GM12874 (cell line): ENCODE results near the gene RBBP5.

Source experiments
- TF ChIP-seq, protein P1 (sequence below): IDR thresholded peaks from 2 replicates; pipeline ENCODE4 v1.5.1; 2011; ENCODE audit warnings: low read depth, mild to moderate bottlenecking, control low read depth, low read length, moderate library complexity; ENCODE audit not compliant: insufficient read depth

The RBBP5 gene

DNA sequence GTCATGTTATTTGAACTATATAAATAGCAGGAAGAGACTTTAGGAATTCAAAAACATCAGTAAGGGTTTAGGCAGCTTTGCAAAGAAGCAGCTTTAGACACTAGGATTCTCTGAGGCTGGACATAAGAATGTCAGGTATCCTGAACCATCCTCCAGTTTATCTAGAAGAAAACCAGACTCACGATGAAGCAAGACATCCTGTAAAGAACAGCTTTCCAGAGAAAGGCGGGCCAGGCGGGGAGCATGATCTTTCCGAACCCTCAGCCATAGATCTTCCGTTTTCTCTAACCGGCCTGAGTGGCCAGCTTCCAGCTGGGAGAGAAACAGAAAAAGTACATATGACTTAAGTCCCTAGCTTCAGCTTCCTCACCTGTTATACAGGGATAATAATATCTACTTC lies 39.3 kb upstream of the RBBP5 start:
- TF ChIP-seq, protein P1, sequence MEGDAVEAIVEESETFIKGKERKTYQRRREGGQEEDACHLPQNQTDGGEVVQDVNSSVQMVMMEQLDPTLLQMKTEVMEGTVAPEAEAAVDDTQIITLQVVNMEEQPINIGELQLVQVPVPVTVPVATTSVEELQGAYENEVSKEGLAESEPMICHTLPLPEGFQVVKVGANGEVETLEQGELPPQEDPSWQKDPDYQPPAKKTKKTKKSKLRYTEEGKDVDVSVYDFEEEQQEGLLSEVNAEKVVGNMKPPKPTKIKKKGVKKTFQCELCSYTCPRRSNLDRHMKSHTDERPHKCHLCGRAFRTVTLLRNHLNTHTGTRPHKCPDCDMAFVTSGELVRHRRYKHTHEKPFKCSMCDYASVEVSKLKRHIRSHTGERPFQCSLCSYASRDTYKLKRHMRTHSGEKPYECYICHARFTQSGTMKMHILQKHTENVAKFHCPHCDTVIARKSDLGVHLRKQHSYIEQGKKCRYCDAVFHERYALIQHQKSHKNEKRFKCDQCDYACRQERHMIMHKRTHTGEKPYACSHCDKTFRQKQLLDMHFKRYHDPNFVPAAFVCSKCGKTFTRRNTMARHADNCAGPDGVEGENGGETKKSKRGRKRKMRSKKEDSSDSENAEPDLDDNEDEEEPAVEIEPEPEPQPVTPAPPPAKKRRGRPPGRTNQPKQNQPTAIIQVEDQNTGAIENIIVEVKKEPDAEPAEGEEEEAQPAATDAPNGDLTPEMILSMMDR, result no peak

DNA sequence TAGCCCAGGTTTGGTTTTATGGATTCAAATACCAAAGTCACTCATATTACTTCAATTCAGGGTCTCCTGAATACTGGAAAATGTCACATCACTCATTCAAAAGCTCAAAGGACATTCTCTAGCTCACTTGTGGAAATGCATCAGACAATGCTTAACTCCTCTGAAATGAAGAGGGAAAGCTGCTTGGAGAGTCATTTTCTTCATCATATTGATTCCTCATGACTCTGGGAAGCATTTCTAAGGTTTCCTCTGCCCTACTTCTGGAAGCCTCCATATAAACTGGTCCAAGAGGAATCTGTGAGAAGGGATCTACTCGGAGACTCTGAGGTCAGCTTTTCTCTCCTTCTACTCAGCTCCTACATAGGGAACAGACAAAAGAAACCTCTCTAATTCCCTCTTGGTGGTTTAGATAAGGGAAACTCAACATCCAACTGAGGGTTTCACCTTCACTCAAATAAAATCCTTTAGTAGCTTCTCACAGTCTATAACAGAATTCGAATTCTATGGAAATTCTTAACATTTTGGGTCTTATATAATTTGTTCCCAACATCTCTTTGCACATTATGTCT lies 36.4 kb upstream of the RBBP5 start:
- TF ChIP-seq, protein P1, result no peak

DNA sequence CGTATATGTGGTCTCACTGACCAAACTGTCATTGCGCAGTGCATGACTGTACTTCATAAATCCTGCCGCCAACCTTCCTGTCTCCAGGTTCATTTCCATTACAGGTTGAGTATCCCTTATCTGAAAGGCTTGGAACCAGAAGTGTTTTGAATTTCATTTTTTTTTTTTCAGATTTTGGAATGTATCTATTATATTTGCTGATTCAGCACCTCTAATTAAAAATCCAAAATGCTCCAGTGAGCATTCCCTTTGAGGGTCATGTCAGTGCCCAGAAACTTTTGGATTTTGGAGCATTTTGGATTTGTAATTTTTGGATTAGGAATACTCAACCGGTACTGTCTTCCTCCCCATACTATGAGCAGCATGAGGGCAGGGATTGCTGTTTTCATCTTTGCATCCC lies 30.7 kb upstream of the RBBP5 start:
- TF ChIP-seq, protein P1, result no peak

DNA sequence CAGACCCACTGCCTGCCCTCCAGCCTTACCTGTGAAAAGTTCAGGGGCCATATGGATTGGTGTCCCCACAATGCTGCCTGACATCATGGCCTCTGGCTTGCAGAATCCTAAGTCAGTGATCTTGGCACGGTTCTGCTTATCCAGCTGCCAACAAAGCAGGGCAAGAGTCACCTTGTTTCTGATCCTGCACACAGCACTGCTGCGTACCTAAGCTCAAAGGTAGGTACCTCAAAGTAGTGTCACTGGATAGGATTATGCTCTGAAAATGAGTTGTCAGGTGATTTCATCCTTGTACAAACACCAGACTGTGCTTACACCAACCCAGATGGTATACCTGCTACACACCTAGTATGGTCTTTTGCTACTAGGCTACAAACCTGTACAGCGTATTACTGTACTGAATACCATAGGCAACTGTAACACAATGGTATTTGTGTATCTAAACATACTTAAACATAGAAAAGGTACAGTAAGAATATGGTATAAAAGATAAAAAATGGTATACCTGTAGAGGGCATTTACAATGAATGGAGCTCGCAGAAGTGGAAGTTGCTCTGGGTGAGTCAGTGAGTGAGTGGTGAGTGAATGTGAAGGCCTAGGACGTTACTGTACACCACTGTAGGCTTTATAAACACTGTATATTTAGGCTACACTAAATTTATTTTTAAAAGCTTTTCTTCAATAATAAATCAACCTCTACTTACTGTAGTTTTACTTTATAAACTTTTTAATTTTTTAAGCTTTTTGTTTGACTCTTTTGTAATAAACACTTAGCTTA lies 29.1 kb upstream of the RBBP5 start:
- TF ChIP-seq, protein P1, result no peak

DNA sequence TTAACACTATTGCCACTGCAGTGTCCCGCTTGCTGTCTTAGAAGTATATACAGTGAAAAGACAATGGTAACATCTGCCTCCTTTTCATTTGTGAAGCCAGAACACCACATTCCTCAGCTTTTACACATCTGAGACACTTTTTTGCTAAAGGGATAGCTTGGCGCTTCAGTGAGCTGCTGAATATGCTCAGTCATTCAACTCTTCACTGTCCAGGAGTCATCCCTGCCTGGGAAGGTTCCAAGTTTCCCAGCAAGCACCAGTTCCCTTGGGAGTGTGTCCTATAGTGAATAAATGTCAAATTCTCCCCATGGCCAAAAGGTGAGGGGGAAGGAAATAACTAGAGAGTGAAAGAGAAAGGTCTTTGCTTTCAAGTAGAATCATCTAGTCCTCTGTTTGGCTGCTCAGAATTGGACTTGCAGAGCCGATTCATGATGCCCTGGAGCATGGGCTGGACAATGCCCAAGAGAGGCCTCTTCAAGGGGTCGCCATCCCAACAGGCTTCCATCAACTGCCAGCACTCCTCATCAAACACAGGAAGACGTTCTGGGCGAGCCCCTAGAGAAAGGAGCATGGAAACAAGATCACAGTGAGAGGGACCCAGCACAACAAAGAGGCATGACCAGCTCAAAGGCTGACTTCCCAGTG lies 25.5 kb upstream of the RBBP5 start:
- TF ChIP-seq, protein P1, result no peak

DNA sequence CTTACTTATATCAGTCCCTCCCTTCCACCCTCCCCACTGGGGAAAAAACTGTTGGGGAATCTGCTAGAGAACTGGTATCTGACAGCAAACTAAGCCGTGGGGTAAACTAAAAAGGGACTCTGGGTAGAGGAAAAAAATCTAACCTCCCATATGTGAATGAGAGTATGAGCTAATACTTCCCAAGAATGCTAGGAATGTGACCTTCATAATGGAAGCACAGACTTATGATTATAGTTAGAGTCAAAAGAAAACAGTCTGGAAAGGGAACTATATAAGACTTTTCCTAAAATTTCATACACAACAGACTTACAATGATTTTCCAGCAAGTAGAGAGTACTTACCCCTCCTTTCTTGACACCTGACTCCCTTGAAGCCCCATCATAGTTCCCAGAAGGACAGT lies 23.0 kb upstream of the RBBP5 start:
- TF ChIP-seq, protein P1, result no peak

DNA sequence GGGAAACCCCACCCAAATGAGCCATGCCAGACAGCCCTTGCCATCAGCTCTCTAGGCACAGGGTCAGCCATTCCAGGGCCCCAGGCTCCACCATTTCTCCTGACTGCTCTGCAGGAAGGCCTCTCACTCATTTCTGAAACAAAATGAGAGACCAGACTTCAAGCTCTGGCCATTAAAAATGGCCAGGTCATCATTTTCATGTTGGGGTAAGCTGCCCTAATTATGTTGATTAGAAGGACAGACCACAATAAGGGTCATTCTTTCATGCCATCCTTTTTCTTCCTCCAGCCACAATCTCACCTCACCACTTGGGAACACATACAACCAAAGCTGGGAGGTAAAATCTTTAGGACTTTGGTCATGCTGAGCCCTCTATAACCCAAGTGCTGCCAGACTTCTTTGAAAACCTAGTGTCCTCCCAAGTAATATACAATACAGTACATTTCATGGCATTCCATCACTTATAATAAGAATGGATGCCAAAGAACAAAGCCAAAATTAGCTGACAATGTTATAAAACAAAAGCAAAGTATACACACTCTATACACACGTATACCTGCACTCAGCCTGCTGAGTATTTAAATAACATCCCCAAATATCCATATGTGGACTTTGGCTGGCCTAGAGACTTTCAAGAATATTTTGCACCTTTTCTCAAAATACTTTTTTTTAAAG lies 22.4 kb upstream of the RBBP5 start:
- TF ChIP-seq, protein P1, result no peak
